K562 (cell line): ENCODE results near the gene MYO15B.

Experiments
- ELF4 ChIP-seq: fragments of 450-650 bp; formaldehyde crosslinking; IDR thresholded peaks from 2 replicates; pipeline ENCODE4 v1.4.0; 2022; ENCODE audit warnings: missing genetic modification characterization
- POLR2G ChIP-seq: fragments of 200-400 bp; formaldehyde crosslinking; IDR thresholded peaks from 2 replicates; pipeline ENCODE4 v1.6.1; 2017; ENCODE audit warnings: low read depth, mild to moderate bottlenecking, antibody characterized with exemption, low read length, moderate library complexity
- SIN3A ChIP-seq, 2 experiments: fragments of 150-350 bp in 1 of 2; IDR thresholded peaks; 2 replicates each; pipeline ENCODE4 v1.6.1; 2011 to 2016; ENCODE audit warnings: borderline replicate concordance in 2 of 2, low read depth in 2 of 2, low read length in 2 of 2, mild to moderate bottlenecking in 2 of 2, moderate library complexity in 2 of 2; ENCODE audit not compliant: control insufficient read depth in 1 of 2
- ZBTB7A ChIP-seq: IDR thresholded peaks from 2 replicates; pipeline ENCODE4 v1.6.1; 2011; ENCODE audit warnings: low read depth, mild to moderate bottlenecking, low read length, moderate library complexity, borderline replicate concordance; ENCODE audit not compliant: control insufficient read depth
- TF ChIP-seq, protein P1 (sequence below), 3 experiments: IDR thresholded peaks in 2 of 3; conservative IDR thresholded peaks in 1 of 3; 2 replicates each; pipeline ENCODE4 v1.5.1; 2011 to 2012; ENCODE audit warnings: low read length in 3 of 3, mild to moderate bottlenecking in 3 of 3, control low read depth in 2 of 3, improper control_type of control experiment in 1 of 3, inconsistent platforms in 1 of 3, low read depth in 1 of 3, mixed read lengths in 1 of 3, moderate library complexity in 1 of 3; ENCODE audit not compliant: insufficient read depth in 2 of 3

DNA sequence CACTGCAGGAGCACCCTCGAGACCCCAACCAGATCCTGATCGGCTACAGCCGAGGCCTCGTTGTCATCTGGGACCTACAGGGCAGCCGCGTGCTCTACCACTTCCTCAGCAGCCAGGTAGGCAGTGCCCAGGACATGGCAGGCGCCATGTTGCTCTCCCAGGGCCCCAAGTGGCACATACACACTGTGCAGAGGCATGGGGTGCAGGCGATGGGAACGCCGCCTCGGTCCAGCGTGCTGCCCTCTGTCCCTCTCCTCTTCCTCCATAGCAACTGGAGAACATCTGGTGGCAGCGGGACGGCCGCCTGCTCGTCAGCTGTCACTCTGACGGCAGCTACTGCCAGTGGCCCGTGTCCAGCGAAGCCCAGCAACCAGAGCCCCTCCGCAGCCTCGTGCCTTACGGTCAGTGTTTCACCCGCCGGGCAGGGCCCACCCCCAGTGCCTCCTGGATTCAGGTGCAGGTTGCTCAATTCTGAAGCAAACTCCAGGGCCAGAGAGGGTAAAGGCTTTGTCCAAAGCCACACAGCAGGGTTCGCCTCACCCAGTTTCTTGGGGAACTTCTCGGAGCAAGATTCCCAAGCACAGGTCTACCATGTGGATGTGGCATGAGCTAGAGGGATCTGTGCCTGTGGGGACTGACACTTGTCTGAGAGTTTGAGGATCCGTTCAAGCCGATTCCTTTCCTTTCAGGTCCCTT is 24.4 kb upstream of the MYO15B start:
- TF ChIP-seq SIN3A (IDR thresholded peaks at IDR 0.05; ENCODE audit: borderline replicate concordance in 2 of 2, control insufficient read depth in 1 of 2, low read depth in 2 of 2, low read length in 2 of 2): no peak
- TF ChIP-seq ZBTB7A: no peak
- TF ChIP-seq, protein P1, sequence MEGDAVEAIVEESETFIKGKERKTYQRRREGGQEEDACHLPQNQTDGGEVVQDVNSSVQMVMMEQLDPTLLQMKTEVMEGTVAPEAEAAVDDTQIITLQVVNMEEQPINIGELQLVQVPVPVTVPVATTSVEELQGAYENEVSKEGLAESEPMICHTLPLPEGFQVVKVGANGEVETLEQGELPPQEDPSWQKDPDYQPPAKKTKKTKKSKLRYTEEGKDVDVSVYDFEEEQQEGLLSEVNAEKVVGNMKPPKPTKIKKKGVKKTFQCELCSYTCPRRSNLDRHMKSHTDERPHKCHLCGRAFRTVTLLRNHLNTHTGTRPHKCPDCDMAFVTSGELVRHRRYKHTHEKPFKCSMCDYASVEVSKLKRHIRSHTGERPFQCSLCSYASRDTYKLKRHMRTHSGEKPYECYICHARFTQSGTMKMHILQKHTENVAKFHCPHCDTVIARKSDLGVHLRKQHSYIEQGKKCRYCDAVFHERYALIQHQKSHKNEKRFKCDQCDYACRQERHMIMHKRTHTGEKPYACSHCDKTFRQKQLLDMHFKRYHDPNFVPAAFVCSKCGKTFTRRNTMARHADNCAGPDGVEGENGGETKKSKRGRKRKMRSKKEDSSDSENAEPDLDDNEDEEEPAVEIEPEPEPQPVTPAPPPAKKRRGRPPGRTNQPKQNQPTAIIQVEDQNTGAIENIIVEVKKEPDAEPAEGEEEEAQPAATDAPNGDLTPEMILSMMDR (IDR thresholded peaks at IDR 0.05 in 2 of 3, conservative IDR thresholded peaks at IDR 0.05 in 1 of 3; ENCODE audit: insufficient read depth in 2 of 3, low read depth in 1 of 3, low read length in 3 of 3): no peak
- TF ChIP-seq ELF4 (CRISPR knock-in tag): no peak
- no peak for TF ChIP-seq POLR2G
